Esophagus muscularis mucosa (tissue), 4 donors: ENCODE results near the gene CBFA2T3. TPM values are rescaled to one million over a fixed set of nuclear protein-coding genes. Genes with fewer than 3 reads are reported as not detected.

Experiments
- DNase-seq: peaks from one replicate; pipeline ENCODE4 v3.0.0-alpha.2; 2017; ENCODE audit errors: extremely low spot score
- H3K27ac ChIP-seq, 4 donors: fragments of 200-600 bp; sonication (generic); replicated peaks in 1 of 4; 1 replicate in 3 of 4; 2 replicates in 1 of 4; pipeline ENCODE4 v1.5.1; 2016 to 2019; ENCODE audit warnings: mild to moderate bottlenecking in 1 of 4
- H3K27me3 ChIP-seq, 4 donors: fragments of 200-600 bp; sonication (generic); one replicate each; pipeline versions ENCODE4 v1.5.1 to v1.6.0; 2016 to 2019
- H3K36me3 ChIP-seq, 4 donors: fragments of 200-600 bp; sonication (generic); one replicate each; pipeline ENCODE4 v1.5.1; 2016 to 2019
- H3K4me1 ChIP-seq, 4 donors: fragments of 200-600 bp; sonication (generic); one replicate each; pipeline ENCODE4 v1.5.1; 2016 to 2019
- H3K4me3 ChIP-seq, 4 donors: fragments of 200-600 bp; sonication (generic); 1 replicate in 2 of 4; 2 replicates in 2 of 4; pipeline ENCODE4 v1.5.1; 2016 to 2019; ENCODE audit warnings: mild to moderate bottlenecking in 4 of 4, moderate library complexity in 1 of 4
- H3K9me3 ChIP-seq, 4 donors: fragments of 200-600 bp; sonication (generic); 1 replicate in 3 of 4; 2 replicates in 1 of 4; pipeline ENCODE4 v1.5.1; 2016 to 2019
- EP300 ChIP-seq: sonication (generic); formaldehyde crosslinking; IDR thresholded peaks from one replicate; pipeline ENCODE4 v1.6.1; 2017; ENCODE audit warnings: antibody characterized with exemption
- POLR2A ChIP-seq: fragments of 450-650 bp; IDR thresholded peaks from one replicate; pipeline ENCODE4 v1.6.1; 2017; ENCODE audit warnings: antibody characterized with exemption, moderate library complexity, mild to moderate bottlenecking, low read depth
- POLR2AphosphoS5 ChIP-seq, 2 donors: sonication (generic); formaldehyde crosslinking; IDR thresholded peaks; one replicate each; pipeline ENCODE4 v1.6.1; 2017; ENCODE audit warnings: antibody characterized with exemption in 2 of 2
- WGBS: methylation state at CpG from one replicate; pipeline ENCODE4 v1.1.5; 2018; 5-methylcytosine and 5-hydroxymethylcytosine counted together
- intact Hi-C: fragments of 100-400 bp; cut with DNase I; formaldehyde crosslinking; loops from one replicate; pipeline ENCODE4 v1.15.1; 2023
- total RNA-seq, 4 donors: library from RNA; depleted of rRNA; stranded (reverse); fragments of >200 nt; gene quantifications; one replicate each; pipeline versions ENCODE4 v1.1.0 to v1.2.1, GENCODE V29; 2016
- TF ChIP-seq, protein P1 (sequence below), 3 experiments: fragments of 200-600 bp in 2 of 3; fragments of 450-650 bp in 1 of 3; sonication (generic) in 2 of 3; IDR thresholded peaks; one replicate each; pipeline ENCODE4 v1.5.1; 2017 to 2019; ENCODE audit warnings: antibody characterized with exemption in 3 of 3, mild to moderate bottlenecking in 2 of 3, moderate library complexity in 1 of 3

CBFA2T3 gene
- total RNA-seq, 4 donors from 2014 or later, result 2.0 to 10.4 (median 3.5) TPM

GRCh38 chr16:88826070-88826840, 150.8 kb downstream of the CBFA2T3 start:
- peaks cover 43 to 90% (median 69%) of the 10 kb centered on the region in 4 donors for H3K36me3 ChIP-seq
- H3K27me3 ChIP-seq, result no peaks in the 10 kb centered on the region
- H3K4me3 ChIP-seq, result no peak overlapping the region
- intact Hi-C loops, result no loop called here
- no peak overlapping the region for H3K27ac ChIP-seq
- TF ChIP-seq POLR2A (no peak), POLR2AphosphoS5 (IDR thresholded peaks at IDR 0.05) (no peak), EP300 (no peak)
- TF ChIP-seq, protein P1, sequence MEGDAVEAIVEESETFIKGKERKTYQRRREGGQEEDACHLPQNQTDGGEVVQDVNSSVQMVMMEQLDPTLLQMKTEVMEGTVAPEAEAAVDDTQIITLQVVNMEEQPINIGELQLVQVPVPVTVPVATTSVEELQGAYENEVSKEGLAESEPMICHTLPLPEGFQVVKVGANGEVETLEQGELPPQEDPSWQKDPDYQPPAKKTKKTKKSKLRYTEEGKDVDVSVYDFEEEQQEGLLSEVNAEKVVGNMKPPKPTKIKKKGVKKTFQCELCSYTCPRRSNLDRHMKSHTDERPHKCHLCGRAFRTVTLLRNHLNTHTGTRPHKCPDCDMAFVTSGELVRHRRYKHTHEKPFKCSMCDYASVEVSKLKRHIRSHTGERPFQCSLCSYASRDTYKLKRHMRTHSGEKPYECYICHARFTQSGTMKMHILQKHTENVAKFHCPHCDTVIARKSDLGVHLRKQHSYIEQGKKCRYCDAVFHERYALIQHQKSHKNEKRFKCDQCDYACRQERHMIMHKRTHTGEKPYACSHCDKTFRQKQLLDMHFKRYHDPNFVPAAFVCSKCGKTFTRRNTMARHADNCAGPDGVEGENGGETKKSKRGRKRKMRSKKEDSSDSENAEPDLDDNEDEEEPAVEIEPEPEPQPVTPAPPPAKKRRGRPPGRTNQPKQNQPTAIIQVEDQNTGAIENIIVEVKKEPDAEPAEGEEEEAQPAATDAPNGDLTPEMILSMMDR (IDR thresholded peaks at IDR 0.05), result no peak
- 94% methylated on average over 25 of the region's 26 CpGs for WGBS
- no peak for DNase-seq
- no peaks in the 10 kb centered on the region for H3K9me3 ChIP-seq
- no peaks in the 10 kb centered on the region for H3K4me1 ChIP-seq

DNA sequence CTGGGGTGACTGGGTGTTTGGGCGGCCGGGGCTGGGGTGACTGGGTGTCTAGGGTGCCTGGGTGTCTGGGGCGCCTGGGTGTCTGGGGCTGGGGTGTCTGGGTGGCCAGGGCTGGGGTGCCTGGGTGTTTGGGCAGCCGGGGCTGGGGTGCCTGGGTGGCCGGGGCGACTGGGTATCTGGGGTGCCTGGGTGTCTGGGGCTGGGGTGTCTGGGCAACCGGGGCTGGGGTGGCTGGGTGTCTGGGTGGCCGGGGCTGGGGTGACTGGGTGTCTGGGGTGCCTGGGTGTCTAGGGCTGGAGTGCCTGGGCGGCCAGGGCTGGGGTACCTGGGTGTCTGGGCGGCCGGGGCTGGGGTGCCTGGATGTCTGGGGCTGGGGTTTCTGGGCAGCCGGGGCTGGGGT, 151.9 kb downstream of the CBFA2T3 start:
- Histone ChIP-seq H3K27me3 (no peaks in the 10 kb centered on the region), H3K36me3 (peaks cover 43 to 94% (median 73%) of the 10 kb centered on the region in 4 donors), H3K9me3 (no peaks in the 10 kb centered on the region), H3K4me3 (no peak overlapping the region), H3K27ac (no peak overlapping the region), H3K4me1 (no peaks in the 10 kb centered on the region)
- no peak for DNase-seq
- intact Hi-C loops, result no loop called here
- TF ChIP-seq POLR2AphosphoS5 (IDR thresholded peaks at IDR 0.05) (no peak), POLR2A (no peak), EP300 (no peak)
- TF ChIP-seq, protein P1 (IDR thresholded peaks at IDR 0.05), result no peak
- 87% methylated on average over 8 of the region's 12 CpGs for WGBS

Other genes with a start within 250 kb of the CBFA2T3 start
- gene PIEZO1, start 192.0 kb downstream of the CBFA2T3 start, total RNA-seq, result 100 to 1,000 TPM; 140 to 298 (median 182) TPM
- 1 to 10 TPM in 1 of 4 donors, under 1 TPM in 2, not detected in 1; 0.17 to 1.4 (median 0.34) TPM for gene CDT1, start 173.4 kb downstream of the CBFA2T3 start, total RNA-seq
- gene APRT, start 165.3 kb downstream of the CBFA2T3 start, total RNA-seq, result 100 to 1,000 TPM in 2 of 4 donors, 10 to 100 TPM in 2; 60.6 to 141 (median 98.6) TPM
- 10 to 100 TPM in 3 of 4 donors, 1 to 10 TPM in 1; 9.5 to 19.1 (median 11.0) TPM for gene GALNS, start 120.3 kb downstream of the CBFA2T3 start, total RNA-seq
- gene TRAPPC2L, start 120.1 kb downstream of the CBFA2T3 start, total RNA-seq, result 10 to 100 TPM; 22.9 to 35.8 (median 29.6) TPM
- gene PABPN1L, start 110.5 kb downstream of the CBFA2T3 start, total RNA-seq, result not detected
- gene ACSF3, start 116.6 kb upstream of the CBFA2T3 start, total RNA-seq, result 10 to 100 TPM; 23.5 to 29.8 (median 27.2) TPM
- under 1 TPM in 3 of 4 donors, not detected in 1; under 0.01 to 0.17 (median 0.13) TPM for gene CDH15, start 194.5 kb upstream of the CBFA2T3 start, total RNA-seq
- gene SLC22A31, start 223.3 kb upstream of the CBFA2T3 start, total RNA-seq, result under 1 TPM in 1 of 4 donors, not detected in 3; 0.26 TPM
- gene ZNF778, start 240.5 kb upstream of the CBFA2T3 start, total RNA-seq, result 10 to 100 TPM; 11.2 to 17.2 (median 13.9) TPM